ENCODE data around the gene NFAM1. TPM values are rescaled to one million over a fixed set of nuclear protein-coding genes. Genes with fewer than 3 reads are reported as not detected.

Gene NFAM1
- total and polyA plus RNA-seq, 2 experiments from 2014 or later, result 0.11 to 0.49 TPM

- ATAC-seq, result no peak
- no peaks in the 10 kb centered on the region for H3K79me2 ChIP-seq (replicated peaks; ENCODE audit: insufficient read depth)
Measured at GRCh38 chr22:42446151-42446550, 13.9 kb upstream of the NFAM1 start.

GRCh38 chr22:42444077-42444904 lies 12.1 kb upstream of the NFAM1 start:
- peak overlapping the region; percentile 68 for H3K4me3 Mint-ChIP-seq
- no peaks in the 10 kb centered on the region; the same call in 2 of the 3 replicates for H3K36me3 Mint-ChIP-seq (ENCODE audit: low read depth)
- peaks cover 20% of the 10 kb centered on the region for H3K27me3 Mint-ChIP-seq (ENCODE audit: insufficient read depth, low read depth, poor library complexity)
- Histone ChIP-seq H3K4me1 (ENCODE audit: insufficient read depth) (peaks cover 26% of the 10 kb centered on the region), H3K27me3 (ENCODE audit: insufficient read depth) (0 out of 2 replicates have a peak, but pooled peaks cover 7% of the 10 kb centered on the region), H3K27ac (ENCODE audit: low read depth) (no peak overlapping the region), H3K79me2 (replicated peaks; ENCODE audit: insufficient read depth) (no peaks in the 10 kb centered on the region), H4K20me1 (replicated peaks; ENCODE audit: insufficient read depth) (no peaks in the 10 kb centered on the region), H3K4me2 (peak overlapping the region; percentile 91), H3K9me2 (ENCODE audit: insufficient read depth) (no peaks in the 10 kb centered on the region), H3F3A (replicated peaks; ENCODE audit: low read depth) (peaks cover 6% of the 10 kb centered on the region), H3K36me3 (ENCODE audit: insufficient read depth) (no peaks in the 10 kb centered on the region), H2AFZ (peak overlapping the region; percentile 98), H3K4me3 (peak overlapping the region; percentile 58)
- H3K9me3 Mint-ChIP-seq, result peaks cover 3% of the 10 kb centered on the region
- H3K27ac Mint-ChIP-seq, result peak overlapping the region; percentile 52; the same call in 1 of the 2 replicates
- DNase-seq (ENCODE audit: low spot score) (peak; percentile 95), ATAC-seq (peak; percentile 86)
- peaks cover 40% of the 10 kb centered on the region for H3K4me1 Mint-ChIP-seq
- TF ChIP-seq STAT1 (IDR thresholded peaks at IDR 0.05; ENCODE audit: unreplicated experiment), result no peak
- TF ChIP-seq EZH2 (IDR thresholded peaks at IDR 0.05; ENCODE audit: low read depth, unreplicated experiment), result no peak
- TF ChIP-seq CTCF (conservative IDR thresholded peaks at IDR 0.05; ENCODE audit: low read depth in 2 of 2), result peak; percentile 90 to 97
- no peak for TF ChIP-seq NANOG (IDR thresholded peaks at IDR 0.05; ENCODE audit: borderline replicate concordance)
- TF ChIP-seq ZNF114 (CRISPR knock-in tag; IDR thresholded peaks at IDR 0.05), result no peak
- peak; percentile 45 for TF ChIP-seq POLR2AphosphoS5 (IDR thresholded peaks at IDR 0.05; ENCODE audit: low read depth)
- no peak for TF ChIP-seq EZH2phosphoT487 (IDR thresholded peaks at IDR 0.05; ENCODE audit: unreplicated experiment)

More at GRCh38 chr22:42446151-42446550, 13.9 kb upstream of the NFAM1 start:
- Histone ChIP-seq H3K36me3 (ENCODE audit: insufficient read depth) (no peaks in the 10 kb centered on the region), H3F3A (replicated peaks; ENCODE audit: low read depth) (no peaks in the 10 kb centered on the region; the same call in 1 of the 2 replicates), H3K27ac (ENCODE audit: low read depth) (no peak overlapping the region), H3K4me1 (ENCODE audit: insufficient read depth) (peaks cover 12% of the 10 kb centered on the region), H4K20me1 (replicated peaks; ENCODE audit: insufficient read depth) (no peaks in the 10 kb centered on the region), H3K9me2 (ENCODE audit: insufficient read depth) (no peaks in the 10 kb centered on the region), H3K27me3 (ENCODE audit: insufficient read depth) (no peaks in the 10 kb centered on the region), H2AFZ (no peak overlapping the region), H3K4me2 (no peak overlapping the region; the same call in 1 of the 2 replicates), H3K4me3 (no peak overlapping the region)
- Mint-ChIP-seq H3K27ac (no peak overlapping the region), H3K36me3 (ENCODE audit: low read depth) (no peaks in the 10 kb centered on the region), H3K4me1 (peaks cover 24% of the 10 kb centered on the region), H3K27me3 (ENCODE audit: insufficient read depth, low read depth, poor library complexity) (peaks cover 12% of the 10 kb centered on the region), H3K4me3 (no peak overlapping the region), H3K9me3 (peaks cover 3% of the 10 kb centered on the region)
- TF ChIP-seq EZH2 (IDR thresholded peaks at IDR 0.05; ENCODE audit: low read depth, unreplicated experiment) (no peak), CREB1 (CRISPR knock-in tag; IDR thresholded peaks at IDR 0.05; ENCODE audit: low read depth) (no peak), JUNB (IDR thresholded peaks at IDR 0.05; ENCODE audit: unreplicated experiment) (no peak), ZNF114 (CRISPR knock-in tag; IDR thresholded peaks at IDR 0.05) (no peak), NANOG (IDR thresholded peaks at IDR 0.05; ENCODE audit: borderline replicate concordance) (no peak), ETS1 (IDR thresholded peaks at IDR 0.05) (no peak), POLR2AphosphoS5 (IDR thresholded peaks at IDR 0.05; ENCODE audit: low read depth) (no peak)
- DNase-seq (ENCODE audit: low spot score), result no peak

Data from GM23338 (cell line).